GM12878 (cell line): ENCODE measurements around the gene RAB36. TPM values are rescaled to one million over a fixed set of nuclear protein-coding genes. Genes with fewer than 3 reads are reported as not detected.

ENCODE experiments used
- ASH2L ChIP-seq: fragments of 300-600, 200-600 bp; sonication (generic); IDR thresholded peaks from 2 replicates; pipeline ENCODE4 v1.6.1; 2017; ENCODE audit warnings: low read depth, mild to moderate bottlenecking, borderline replicate concordance
- GABPA ChIP-seq: IDR thresholded peaks from 2 replicates; pipeline ENCODE4 v1.6.1; 2014; ENCODE audit warnings: antibody characterized with exemption, low read depth, mild to moderate bottlenecking, inconsistent platforms
- POLR2AphosphoS5 ChIP-seq: IDR thresholded peaks from 2 replicates; pipeline ENCODE4 v1.6.1; 2011; ENCODE audit warnings: mild to moderate bottlenecking, low read length, inconsistent platforms
- polyA plus RNA-seq, 11 experiments: library from polyadenylated mRNA; depleted of rRNA in 4 of 11; unstranded in 6 of 11; stranded (reverse) in 5 of 11; fragments of >200 nt; fragmentation: Nextera tagmentation in 4 of 11; fragmentation: Illumina TruSeq in 1 of 11; extraction: Ambion mirVana in 4 of 11; extraction: Trizol in 1 of 11; gene quantifications; 1 replicate in 1 of 11; 2 replicates in 10 of 11; pipeline versions ENCODE4 v1.2.1 to v1.2.3, GENCODE V29; 2011 to 2016; ENCODE audit warnings: inconsistent platforms in 2 of 11, missing spikeins in 2 of 11, low read depth in 1 of 11
- total RNA-seq, 4 experiments: library from RNA; depleted of rRNA in 3 of 4; stranded (reverse); fragments of >200 nt in 3 of 4; fragmentation: Illumina TruSeq in 1 of 4; extraction: Trizol in 1 of 4; gene quantifications; 2 replicates each; pipeline versions ENCODE4 v1.2.1 to v1.2.3, GENCODE V29; 2013 to 2021
- TF ChIP-seq, protein P1 (sequence below): fragments of 450-650 bp; formaldehyde crosslinking; IDR thresholded peaks from 2 replicates; pipeline ENCODE4 v1.5.0; 2022; ENCODE audit warnings: mild to moderate bottlenecking, missing genetic modification characterization
- TF ChIP-seq, protein P2 (sequence below): fragments of 450-650 bp; IDR thresholded peaks from 2 replicates; pipeline ENCODE4 v1.6.1; 2017; ENCODE audit warnings: mild to moderate bottlenecking, moderate library complexity

RAB36 gene
- total and polyA plus RNA-seq, 10 of the 15 experiments (the other 5 are each of a cell fraction or from before 2014, with no cell fraction given): 0.31 to 2.7 (median 1.1) TPM

DNA sequence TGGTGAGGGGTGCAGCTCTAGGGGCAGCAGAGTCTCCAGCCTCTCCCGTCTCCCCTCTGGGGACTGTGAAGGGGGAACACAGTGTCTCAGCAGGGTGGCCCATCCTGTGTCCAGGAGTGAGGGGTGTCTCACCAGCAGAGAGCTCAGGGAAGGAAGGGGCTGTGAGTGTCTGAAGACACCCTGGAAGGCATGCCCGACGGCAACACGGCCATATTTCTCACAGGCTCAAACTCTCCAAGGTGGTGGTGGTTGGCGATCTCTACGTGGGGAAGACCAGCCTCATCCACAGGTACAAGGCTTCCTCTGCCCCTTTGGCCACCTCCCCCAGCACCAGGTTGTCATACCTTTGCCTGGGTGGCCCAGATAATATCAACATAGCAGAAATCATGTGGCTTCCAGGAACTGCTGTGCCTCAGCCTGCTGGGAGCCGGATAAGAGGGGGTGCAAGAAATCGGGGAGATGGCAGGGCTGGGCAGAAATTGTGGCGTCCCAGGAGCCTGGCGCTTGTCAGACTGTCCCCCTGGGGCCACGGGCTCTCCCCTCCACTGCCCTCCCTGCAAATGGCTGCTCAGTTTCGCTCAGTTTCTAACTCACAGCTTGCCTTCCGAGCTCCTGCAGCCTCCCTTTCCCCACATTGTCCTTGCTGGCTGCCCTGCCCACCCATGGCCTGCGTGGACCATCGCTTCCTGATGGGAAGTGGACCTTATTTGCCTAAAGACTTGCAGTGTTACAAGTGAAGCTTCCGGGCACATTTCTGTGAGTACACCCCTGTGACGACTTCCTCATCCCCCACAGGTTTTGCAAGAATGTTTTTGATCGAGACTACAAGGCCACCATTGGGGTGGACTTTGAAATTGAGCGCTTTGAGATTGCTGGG is 7.2 kb downstream of the RAB36 start (continued):
- TF ChIP-seq POLR2AphosphoS5 (0 out of 2 replicates have a peak, but pooled peaks have one; percentile 44), GABPA (peak; percentile 78; the same call in 1 of the 2 replicates), ASH2L (no peak)
- TF ChIP-seq, protein P1, sequence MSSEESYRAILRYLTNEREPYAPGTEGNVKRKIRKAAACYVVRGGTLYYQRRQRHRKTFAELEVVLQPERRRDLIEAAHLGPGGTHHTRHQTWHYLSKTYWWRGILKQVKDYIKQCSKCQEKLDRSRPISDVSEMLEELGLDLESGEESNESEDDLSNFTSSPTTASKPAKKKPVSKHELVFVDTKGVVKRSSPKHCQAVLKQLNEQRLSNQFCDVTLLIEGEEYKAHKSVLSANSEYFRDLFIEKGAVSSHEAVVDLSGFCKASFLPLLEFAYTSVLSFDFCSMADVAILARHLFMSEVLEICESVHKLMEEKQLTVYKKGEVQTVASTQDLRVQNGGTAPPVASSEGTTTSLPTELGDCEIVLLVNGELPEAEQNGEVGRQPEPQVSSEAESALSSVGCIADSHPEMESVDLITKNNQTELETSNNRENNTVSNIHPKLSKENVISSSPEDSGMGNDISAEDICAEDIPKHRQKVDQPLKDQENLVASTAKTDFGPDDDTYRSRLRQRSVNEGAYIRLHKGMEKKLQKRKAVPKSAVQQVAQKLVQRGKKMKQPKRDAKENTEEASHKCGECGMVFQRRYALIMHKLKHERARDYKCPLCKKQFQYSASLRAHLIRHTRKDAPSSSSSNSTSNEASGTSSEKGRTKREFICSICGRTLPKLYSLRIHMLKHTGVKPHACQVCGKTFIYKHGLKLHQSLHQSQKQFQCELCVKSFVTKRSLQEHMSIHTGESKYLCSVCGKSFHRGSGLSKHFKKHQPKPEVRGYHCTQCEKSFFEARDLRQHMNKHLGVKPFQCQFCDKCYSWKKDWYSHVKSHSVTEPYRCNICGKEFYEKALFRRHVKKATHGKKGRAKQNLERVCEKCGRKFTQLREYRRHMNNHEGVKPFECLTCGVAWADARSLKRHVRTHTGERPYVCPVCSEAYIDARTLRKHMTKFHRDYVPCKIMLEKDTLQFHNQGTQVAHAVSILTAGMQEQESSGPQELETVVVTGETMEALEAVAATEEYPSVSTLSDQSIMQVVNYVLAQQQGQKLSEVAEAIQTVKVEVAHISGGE (CRISPR knock-in tag): 0 out of 2 replicates have a peak, but pooled peaks have one; percentile 22
- TF ChIP-seq, protein P2, sequence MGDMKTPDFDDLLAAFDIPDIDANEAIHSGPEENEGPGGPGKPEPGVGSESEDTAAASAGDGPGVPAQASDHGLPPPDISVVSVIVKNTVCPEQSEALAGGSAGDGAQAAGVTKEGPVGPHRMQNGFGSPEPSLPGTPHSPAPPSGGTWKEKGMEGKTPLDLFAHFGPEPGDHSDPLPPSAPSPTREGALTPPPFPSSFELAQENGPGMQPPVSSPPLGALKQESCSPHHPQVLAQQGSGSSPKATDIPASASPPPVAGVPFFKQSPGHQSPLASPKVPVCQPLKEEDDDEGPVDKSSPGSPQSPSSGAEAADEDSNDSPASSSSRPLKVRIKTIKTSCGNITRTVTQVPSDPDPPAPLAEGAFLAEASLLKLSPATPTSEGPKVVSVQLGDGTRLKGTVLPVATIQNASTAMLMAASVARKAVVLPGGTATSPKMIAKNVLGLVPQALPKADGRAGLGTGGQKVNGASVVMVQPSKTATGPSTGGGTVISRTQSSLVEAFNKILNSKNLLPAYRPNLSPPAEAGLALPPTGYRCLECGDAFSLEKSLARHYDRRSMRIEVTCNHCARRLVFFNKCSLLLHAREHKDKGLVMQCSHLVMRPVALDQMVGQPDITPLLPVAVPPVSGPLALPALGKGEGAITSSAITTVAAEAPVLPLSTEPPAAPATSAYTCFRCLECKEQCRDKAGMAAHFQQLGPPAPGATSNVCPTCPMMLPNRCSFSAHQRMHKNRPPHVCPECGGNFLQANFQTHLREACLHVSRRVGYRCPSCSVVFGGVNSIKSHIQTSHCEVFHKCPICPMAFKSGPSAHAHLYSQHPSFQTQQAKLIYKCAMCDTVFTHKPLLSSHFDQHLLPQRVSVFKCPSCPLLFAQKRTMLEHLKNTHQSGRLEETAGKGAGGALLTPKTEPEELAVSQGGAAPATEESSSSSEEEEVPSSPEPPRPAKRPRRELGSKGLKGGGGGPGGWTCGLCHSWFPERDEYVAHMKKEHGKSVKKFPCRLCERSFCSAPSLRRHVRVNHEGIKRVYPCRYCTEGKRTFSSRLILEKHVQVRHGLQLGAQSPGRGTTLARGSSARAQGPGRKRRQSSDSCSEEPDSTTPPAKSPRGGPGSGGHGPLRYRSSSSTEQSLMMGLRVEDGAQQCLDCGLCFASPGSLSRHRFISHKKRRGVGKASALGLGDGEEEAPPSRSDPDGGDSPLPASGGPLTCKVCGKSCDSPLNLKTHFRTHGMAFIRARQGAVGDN: 0 out of 2 replicates have a peak, but pooled peaks have one; percentile 30
